ENCODE data around the gene APOBEC3G.
"Not testable (repeated sequence)": the region's sequence is repeated elsewhere in the genome, so short reads cannot be mapped to it uniquely, and the experiment has no call there.

The APOBEC3G gene

DNA sequence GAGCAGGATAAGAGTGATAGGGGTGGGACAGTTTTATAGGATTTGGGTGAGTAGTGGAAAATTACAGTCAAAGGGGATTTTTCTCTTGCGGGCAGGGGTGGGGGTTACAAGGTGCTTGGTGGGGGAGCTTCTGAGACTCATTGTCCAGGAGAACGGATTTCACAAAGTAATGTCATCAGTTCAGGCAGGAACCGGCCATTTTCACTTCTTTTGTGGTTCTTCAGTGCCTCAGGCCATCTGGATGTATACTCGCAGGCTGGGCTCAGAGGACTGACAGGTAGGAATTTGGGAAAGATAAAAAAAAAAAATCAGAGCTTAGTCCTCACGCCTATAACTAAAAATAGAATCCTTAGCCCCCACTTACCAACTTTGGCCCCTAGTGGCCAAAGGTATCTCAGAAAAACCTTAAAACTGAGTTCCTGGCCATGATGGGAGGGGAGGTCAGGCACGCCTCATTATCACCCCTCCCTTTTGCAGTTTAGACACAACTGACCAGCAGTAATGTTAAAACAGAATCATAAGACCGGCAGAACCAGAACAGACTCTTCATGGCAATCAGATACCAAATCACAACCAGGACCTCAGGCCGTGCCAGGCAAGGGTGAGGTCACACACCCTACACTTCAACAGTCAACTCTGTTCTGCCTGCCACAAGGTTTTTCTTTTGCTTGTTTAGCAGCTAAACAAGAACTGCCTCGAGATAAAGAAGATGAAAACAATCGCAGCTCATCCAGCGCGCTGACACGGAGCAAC lies 8.9 kb upstream of the APOBEC3G start:
- no peak for DNase-seq

DNA sequence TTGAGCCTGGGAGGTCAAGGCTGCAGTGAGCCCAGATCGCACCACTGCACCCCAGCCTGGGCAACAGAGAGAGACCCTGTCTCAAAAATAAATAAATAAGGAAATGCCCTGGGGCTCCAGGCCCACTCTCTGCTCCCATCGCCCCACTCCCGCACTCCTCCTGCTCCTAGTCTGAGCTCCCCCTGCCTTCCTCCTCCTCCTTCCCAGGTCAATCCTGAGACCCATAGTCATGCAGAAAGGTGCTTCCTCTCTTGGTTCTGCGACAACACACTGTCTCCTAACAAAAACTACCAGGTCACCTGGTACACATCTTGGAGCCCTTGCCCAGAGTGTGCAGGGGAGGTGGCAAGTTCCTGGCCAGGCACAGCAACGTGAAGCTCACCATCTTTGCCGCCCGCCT lies 6.9 kb upstream of the APOBEC3G start:
- DNase-seq, result no peak

DNA sequence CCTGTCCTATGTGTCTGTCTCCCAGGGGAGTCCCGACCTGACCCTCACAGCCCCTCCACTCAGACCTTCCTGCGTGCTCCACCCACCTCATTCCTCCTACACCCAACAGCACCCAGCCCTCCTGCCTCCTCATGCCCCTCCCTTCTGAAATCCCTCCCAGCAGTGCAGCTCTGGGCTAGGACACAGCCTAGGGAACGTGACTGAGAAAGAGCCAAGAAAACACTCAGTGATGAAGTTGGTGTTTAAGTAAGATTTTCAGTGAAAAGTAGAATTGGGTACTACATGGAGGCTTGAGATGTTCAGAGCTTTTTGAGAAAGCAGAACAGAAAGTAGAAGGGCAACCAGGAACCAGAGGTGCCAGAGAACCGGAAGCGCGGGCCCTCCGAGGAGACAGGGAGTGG lies 4.5 kb upstream of the APOBEC3G start:
- DNase-seq, result not testable (repeated sequence)

DNA sequence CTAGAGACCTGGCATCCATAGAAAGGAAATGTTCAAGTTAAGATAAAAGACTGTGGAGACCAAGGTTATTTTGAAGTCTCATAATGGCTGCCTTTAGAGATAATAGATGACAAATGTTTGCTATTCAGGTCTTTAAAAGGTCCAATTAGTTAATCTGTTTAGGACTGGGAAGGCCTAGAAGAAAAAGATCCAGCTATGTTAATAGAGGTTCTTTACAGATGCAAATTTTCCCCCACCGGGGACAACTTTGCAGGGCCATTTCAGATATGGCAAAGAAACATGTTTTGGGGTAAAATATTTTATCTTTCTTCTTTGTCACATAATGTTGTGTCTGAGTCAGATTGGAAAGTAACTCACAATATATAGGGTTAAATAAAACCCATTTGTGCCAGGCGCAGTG lies 3.1 kb upstream of the APOBEC3G start:
- DNase-seq, result no peak

DNA sequence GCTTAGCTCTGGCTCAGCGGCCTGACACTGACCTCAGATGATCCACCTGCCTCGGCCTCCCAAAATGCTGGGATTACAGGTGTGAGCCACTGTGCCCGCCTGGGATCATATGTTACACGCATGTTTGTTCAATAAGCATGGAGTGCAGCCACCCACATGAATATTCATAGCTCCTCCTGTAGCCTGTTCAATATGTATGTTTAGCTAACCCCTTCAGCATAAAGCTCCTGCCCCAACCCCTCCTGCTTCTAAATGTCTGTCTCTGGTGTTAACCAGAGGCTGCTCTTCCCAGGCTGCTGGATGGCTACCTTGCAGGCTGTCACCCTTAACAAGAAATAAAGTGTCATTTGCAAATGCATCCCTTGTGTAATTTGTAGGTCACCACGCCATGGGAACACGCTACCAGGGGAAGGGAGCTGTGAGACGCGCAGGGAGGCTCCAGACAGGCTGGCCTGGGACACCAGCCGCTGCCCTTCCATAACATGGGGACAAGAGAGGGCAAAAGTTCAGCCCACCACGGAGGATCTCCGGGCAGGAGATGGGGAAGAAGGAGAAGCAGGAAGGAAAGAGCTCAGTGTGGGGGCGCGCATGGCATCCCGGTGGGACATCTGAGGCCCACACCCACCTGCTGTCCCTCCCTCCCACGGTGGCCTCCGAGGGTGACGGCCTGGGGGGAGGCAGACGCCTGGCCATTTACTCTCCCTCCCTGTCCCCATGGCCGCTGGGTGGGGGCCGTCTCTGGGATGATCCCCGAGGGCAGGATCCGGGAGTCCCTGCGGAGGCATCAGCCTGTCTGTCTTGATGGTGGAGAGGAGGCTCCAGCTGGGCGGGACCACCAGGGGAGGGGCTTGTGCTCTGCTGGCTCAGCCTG lies 685 bp upstream of the APOBEC3G start:
- not testable (repeated sequence) for DNase-seq

DNA sequence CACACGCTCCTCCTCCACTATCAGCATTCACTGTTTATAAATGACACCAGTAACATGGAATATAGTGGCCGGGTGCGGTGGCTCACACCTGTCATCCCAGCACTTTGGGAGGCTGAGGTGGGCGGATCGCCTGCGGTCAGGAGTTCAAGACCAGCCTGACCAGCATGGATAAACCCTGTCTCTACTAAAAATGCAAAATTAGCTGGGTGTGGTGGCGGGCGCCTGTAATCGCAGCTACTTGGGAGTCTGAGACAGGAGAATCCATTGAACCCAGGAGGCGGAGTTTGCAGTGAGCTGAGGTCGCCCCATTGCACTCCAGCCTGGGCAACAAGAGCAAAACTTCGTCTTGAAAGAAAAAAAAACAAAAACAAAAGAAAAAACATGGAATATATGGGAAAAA lies 837 bp downstream of the APOBEC3G start:
- not testable (repeated sequence) for DNase-seq

DNA sequence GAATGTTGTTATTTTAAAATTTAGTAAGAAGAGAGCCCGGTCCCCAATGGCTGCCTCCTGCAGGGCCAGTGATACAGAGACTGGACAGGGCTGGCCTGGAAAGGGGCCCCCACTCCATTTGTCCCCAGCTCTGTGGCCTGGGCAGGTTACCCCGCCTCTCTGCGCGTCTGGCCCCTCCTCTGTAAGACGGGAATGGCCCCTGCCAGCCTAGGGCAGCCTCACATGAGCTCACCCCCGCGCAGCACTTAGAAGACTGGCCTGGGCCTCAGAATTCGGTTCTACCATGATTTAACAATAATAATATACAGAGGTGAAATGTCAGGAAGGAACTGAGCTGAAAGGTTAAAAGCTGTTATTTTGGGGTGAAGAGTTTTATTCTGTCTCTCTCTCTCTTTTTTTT lies 1.3 kb downstream of the APOBEC3G start:
- DNase-seq, result no peak

DNA sequence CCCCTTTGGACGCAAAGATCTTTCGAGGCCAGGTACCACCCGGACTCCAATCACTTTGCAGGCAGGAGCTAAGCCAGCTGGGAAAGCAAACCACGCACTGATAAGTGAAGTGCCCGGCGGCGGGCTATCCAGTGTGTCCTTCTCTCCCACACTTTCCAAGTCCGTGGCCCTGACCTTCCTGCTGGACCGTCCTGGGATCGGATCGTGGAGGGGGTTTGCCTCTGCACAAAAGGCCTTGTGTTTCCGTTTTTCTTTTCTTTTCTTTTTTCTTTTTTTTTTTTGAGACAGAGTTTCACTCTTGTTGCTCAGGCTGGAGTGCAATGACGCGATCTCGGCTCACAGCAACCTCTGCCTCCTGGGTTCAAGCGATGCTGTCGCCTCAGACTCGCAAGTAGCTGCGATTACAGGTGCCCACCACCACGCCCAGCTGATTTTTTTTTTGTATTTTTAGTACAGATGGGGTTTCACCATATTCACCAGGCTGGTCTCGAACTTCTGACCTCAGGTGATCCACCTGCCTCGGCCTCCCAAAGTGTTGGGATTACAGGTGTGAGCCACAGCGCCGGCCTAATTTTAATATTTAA lies 2.1 kb downstream of the APOBEC3G start:
- not testable (repeated sequence) for DNase-seq

DNA sequence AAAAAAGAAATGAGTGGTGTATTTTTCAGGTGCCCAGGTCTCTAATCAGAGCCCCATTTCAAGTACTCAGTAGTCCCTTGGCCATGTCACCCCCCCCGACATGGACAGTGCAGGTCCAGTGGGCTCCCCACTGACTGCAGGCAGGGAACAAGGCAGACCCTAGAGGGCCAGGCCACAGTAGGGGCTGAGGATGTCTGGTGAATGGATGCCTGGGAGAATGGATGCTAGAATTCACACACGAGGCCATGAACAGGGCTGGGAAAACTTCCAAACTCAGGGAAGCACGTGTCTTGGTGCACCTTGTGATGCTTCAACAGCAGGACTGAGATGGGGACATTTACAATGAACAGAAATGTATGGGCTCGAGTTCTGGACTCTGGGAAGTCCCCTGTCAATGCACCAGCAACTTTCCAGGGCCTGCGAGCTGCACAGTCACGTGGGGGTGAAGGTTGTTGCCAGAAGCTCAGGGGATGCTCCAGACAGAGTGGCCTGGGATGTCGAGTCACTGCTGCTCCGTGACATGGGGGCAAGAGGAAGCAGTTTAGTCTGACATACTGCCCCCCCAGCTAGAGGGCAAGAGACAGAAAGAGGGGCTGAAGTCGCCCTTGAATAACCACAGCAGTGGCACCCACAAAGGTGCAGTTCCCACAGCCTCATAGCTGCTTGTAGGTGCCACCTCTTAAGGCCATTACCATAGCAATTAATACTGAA lies 3.1 kb downstream of the APOBEC3G start:
- DNase-seq, result no peak

DNA sequence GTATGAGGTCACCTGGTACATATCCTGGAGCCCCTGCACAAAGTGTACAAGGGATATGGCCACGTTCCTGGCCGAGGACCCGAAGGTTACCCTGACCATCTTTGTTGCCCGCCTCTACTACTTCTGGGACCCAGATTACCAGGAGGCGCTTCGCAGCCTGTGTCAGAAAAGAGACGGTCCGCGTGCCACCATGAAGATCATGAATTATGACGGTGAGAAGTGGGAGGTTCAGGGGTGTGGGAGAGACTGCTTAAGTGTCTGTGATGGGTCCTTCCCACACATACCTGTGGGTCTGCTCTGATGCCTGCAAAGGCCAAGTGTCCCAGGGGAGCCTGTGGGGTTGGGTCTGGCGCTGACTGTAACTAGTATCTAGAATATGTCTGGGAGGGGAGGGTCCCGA lies 3.9 kb downstream of the APOBEC3G start:
- no peak for DNase-seq

DNA sequence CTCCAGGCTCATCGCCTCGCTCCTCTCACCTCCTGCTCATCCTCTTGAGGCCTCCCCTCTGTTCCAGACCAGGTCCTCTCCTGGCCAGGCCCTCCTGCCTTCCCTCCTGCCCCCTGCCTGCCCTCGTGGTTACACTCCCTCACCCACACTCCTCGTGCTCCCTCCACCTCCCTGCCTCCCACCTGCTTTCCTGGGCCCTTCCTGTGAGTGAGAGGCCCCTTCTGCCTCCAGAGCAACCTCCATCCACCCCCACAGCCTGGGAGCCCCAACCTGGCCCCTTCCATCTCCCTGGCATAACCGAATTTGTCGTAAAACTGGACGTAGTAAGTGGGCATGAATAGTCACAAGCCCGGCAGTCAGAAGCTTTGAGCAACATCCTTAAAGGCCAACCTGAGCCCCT lies 4.5 kb downstream of the APOBEC3G start:
- DNase-seq, result no peak

DNA sequence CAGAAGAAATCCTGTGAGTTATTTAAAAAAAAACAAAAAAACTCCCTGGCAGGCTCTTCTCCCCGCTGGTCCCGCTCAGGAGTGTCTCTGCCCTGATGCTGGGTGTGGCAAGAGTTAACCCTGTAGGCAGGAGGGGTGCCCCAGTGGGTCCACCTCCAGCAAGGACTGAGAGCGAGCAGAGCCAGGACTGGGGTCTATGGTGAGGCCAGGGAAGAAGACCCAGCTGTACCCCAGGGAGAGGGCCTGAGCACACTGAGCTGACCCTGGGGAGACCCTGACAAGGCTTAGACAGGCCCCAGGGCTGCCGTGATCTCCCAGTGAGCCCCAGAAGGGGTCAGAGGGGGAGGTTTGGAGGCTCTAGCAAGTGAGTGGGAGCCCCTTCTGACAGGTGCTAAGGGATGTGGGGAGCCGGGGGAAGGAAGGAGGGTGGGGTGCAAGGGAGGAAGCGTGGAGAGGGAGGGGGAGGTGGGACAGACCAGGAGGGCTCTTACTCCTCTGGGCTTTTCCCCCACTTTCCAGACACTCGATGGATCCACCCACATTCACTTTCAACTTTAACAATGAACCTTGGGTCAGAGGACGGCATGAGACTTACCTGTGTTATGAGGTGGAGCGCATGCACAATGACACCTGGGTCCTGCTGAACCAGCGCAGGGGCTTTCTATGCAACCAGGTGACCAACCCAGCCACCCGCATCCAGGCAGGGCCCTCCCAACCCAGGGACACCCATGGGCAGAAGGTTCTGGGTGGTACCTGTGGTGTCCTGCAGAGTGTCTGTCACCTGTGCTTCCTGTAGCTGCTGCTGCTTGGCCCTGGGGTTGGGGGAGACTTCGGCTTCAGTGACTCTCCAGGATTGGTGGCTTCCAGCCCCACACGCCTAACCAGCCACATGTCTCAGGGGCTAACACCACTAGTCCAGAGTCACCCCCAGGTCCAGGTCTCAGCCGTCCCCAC lies 6.4 kb downstream of the APOBEC3G start:
- no peak for DNase-seq

DNA sequence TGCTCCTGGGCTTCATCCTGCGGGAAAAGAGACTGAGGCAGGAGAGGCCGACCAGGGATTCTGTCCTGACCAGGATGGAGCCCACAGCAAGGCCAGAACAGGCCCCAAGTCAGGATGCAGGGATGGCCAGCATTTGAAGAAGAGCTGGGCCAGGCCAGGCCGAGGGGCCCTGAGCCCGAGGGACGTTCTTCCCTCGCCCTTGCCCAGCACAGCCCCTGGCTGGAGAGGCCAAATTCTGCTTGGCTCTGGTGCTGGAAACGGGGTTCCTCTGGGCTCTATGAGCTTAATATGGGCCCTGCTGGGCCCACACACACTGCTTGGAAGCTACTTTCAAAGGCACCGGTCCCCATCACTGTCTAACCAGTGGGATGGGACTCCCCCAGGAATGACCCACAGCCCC lies 7.6 kb downstream of the APOBEC3G start:
- no peak for DNase-seq

DNA sequence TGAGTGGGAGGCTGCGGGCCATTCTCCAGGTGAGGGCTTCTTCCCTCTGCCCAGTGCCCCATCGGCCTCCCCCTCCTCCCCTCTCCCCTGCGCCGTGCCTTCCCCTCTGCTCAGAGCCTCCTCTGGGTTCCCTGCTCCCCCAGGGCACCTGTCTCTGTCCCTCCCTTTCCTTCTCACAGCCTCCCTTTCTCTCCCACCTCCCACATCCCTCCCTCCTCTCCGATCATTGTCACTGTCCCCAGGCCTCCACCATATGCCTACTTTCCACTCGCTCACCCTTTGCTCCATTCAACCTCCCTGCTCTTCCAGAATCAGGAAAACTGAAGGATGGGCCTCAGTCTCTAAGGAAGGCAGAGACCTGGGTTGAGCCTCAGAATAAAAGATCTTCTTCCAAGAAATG lies 10.0 kb downstream of the APOBEC3G start:
- DNase-seq, result no peak

DNA sequence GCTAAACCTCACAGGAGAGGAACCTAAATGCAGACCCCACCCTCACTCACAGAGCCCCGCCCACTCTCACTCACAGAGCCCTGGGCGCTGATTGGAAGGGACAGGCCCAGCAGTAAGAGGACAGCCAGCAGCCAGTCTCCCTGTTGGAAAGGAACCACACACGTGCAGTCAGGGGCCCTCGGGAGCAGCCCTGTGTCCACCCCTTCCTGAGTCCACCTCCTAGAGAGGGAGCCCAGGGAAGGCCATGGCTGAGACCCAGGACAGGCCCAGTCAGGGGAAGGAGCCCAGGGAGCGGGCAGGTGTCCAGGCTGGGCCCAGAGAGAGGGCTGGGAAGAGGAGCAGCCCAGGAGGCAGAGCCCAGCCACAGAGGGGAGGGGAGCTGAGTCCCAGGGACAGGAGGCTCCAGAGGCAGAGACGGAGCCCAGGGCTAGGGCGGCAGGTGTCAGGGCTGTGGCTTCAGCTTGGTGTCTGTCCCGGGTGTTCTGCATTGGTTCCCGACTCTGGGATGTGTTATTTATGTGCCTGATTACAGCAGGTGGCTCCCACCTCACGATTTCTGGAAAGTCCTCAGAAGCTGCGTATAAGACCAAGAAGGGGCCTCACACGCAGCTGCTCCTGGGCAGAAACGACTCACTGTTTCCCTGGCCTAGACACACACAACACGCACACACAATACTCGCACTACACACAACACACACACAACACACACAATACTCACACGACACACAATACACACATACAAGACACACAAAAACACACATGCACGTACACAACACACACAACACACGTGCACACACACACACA lies 11.0 kb downstream of the APOBEC3G start:
- DNase-seq, result no peak

DNA sequence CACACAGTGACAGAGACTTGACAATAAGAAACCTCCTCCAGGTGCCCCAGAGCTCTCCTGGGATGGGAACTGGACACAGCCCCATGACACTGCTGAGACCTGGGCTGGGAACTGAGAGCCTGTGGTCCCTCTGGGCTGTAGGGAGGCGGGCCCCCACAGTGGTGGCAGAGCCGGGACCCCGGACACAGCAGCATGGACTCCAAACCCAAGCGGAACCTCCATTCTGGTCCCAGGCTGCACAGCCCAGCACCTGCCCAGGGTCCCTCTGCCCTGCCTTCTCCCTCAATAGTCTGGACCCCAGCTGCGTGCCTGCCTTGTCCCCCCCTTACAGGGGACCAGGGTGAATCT lies 11.6 kb downstream of the APOBEC3G start:
- DNase-seq, result no peak

DNA sequence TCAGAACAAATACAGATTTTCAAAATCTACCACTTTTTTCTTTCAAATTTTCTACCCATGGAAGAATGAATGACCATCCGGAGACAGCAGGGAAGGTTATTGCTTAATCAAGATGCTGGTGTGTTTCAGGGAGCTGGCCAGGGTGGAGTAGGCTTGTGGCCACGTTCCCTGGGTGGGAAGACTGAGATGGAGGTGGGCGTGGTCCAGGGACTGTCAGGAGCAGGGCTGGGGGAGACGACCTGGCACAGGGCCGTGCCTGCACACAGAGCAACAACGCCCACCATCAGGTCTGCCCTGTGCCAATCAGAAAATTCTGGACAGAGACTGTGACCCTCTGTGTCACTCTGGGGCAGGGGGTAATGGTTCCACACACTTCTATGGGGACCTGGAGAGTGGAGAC lies 12.9 kb downstream of the APOBEC3G start:
- DNase-seq, result no peak

DNA sequence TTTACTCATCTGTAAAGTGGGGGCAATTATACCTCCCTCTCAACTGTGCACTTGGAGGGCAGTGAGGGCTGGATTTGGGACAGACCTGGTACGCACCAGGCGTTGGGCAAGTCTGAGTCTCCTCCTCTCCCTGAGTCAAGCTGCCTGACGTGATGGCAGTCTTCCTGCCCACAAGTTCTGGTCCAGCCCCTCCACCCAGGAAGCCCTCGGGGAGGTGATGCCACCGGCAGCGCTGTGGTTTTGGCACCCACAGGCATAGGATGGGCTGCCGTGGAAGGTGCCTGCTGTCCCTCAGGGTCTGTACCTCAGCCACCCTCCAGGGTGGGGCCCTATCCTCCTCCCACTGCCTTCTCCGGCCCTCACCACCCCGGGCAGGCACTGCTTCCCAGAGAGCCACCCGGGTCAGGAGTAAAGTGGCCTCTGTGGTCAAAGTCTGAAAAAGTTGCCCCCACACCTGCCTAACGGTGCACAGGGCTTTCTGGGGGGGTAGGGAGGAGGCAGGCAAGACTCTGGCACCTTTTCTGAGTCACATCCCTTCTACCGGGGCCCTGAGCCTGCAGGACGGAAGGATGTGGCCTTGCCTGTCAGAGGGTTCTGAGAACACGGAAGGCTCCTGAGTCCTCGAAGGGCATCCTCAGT lies 13.5 kb downstream of the APOBEC3G start:
- DNase-seq, result peak; percentile 42 to 76 (median 52)

DNA sequence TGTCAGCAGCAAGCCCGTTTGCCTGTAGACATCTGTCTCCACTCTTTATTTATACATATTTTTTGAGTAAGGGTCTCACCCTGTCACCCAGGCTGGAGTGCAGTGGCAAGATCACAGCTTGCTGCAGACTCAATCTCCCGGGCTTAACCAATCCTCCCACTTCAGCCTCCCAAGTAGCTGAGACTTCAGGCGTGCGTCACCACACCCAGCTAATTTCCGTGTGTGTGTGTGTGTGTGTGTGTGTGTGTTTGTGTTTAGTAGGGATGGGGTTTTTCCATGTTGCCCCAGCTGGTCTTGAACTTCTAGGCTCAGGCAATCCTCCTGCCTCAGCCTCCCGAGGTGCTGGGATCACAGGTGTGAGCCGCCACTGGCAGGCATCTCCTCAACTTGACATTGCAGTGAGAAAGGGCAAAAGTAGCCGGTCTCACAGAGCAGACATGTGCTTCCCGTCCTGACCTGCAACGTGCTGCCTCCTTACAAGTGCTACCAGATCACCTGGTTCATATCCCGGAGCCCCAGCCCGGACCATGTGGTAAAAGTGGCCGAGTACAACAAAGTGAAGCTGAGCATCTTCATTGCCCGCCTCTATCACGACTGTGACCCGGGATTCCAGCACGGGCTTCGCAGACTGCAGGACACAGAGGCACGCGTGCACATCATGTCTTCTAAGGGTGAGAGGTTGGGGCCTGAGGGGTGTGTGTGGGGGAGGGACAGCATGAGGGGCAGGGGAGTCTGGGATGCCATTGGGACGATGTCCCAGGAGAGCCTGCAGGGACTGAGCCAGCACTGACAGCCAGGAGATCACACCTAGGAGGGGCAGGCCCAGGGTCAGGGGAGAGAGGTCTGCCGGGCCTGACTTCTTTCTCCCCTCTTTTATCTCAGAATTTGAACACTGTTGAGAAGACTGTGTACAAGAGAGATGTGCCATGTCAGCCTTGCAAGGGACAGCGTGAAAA lies 14.3 kb downstream of the APOBEC3G start:
- no peak for DNase-seq
